ENCODE data around the gene CDC20B.

CDC20B gene, protein sequence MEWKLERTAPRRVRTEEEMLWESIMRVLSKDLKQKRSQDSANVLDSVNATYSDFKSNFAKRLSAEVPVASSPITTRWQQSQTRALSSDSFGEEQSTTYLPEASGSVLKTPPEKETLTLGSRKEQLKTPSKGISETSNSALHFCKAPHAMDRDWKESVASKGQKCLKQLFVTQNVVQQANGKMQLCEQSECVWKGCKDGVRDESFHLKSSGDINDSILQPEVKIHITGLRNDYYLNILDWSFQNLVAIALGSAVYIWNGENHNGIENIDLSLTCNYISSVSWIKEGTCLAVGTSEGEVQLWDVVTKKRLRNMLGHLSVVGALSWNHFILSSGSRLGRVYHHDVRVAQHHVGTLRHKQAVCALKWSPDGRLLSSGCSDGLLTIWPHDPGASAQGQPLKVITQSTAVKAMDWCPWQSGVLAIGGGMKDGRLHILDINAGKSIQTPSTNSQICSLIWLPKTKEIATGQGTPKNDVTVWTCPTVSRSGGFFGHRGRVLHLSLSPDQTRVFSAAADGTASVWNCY

DNA sequence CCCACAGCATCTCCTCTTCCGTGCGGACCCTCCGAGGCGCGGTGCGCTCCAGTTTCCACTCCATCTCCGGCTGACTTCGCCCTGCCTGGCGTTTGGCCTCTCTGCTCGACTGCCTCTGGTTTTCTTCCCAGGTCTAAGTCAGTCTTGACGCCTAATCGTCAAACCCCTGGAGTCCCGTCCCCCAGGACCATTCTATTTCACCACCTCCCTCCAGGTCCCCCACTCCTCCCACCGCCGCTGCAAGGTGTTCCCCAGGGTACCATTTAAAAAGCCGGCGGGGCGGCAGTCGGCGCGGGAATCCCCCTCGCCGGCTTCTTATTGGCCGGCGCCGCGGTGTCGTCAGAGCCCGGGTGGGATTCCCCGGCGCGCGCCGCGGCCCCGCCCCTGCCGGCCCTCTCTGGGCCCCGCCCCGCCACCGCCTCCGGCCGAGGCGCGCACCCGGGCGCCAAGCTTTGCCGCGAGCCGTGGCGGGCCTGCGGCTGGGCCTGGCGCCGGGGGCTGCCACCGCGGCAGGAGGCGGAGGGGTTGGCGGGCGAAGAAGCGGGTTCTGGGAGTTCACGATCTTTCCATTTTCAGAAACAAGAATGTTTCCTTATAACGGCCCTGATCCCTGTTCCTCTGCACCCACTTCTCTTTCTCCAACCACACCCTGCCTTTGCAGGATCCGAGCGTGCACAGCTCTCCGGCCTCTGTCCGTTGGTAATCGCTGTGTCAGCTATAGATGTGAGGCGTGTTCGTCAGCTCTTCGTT, at the start of gene CDC20B:
Gene CDC20B, minus strand, starts transcription at position 241 of the 750 bp plus-strand sequence. Its CDS starts 177 bp downstream, at position 64.
- no peak for DNase-seq

DNA sequence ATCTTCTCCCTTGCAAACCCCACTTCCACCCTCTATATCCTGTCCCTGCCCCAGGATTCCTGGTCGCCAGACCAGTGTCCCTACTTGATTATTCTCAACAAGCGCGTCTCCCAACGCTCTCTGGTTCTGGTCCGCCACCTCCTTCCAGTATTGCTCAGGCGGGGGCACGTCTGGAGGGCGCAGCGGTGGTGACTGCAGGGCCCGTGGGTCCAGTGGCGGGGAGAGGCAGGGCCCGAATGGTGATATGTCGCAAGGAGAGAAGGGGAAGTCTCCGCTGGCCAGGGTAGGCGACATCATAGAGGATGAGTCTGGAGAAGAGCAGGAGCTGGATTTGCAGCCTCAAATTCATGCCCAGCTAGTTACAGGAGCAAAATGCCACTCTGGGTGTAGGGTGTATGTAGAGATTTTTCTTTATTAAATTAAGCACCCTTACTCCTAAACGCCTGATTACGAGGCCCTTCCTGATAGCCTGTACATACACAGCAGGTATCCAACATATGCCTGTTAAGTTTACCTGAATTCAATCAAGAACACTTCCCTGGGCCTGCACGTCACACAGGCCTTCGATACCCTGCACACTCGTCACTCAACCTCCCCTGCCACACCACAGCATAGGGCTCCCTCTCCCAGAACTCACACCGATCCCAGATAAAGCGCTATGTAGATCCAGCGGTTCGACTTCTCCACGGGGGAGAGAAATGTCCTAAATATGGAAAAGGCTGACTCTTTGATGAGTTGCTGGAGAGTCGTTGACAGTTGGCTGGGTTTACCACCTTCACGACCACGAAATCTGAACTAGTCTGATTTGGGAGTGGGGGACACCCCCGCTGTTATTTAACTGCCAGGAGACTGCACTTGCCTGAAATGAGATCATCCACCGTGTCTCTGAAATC, 49.4 kb upstream of the CDC20B start:
- no peak for DNase-seq

DNA sequence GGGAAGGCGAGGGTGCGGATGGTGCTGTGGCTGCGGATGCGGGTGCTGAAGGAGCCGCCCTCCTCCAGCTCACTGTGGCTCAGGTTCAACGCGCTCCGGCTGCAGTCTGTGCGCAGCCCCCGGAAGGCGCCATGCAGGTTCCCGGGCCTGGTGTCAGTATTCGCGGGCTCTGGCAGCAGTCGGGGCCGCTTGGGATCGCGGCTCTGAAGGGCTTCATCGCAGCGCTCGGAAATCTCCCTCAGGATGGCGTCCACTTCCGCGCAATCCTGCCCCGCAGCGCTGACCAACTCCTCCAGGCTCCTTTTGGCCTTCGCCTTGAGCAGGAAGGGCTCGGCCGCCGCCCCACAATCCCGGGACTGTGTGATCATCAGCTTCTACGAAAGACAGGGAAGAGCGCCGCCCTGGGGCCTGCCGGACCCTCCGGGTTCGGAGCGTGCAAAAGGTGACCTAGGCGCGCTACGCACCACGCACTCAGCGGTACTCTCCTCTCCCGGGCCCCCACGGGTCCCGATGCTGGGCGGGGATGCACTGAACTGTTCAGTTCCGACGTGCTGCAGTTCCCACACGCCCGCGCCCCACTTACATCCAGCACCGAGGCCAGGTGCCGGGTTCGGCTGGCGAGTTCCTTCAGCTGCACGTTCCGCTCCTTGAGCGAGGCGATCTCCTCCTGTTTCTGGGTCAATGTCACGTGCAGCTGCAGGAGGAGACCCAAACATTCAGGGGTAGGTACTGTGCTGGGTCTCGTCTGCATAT, 47.6 kb upstream of the CDC20B start:
- DNase-seq: no peak

DNA sequence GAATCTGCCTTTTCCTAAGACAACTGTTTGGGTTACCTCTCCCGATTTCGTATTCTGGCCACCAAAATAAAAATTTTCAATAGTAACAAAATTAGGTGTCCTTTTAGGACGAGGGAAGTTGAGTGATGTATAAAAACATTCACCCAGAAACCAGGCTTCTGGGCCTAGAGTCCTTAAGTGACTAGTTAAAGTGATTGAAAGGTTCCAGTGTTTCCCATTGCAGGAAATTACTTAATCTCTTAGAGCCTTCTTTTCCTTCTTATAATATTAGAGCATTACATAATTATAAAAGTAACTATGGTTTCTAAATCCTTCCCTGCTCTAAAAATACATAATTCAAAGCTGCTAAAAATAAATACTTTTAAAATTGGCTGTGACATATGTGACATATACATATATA, 46.8 kb upstream of the CDC20B start:
- DNase-seq: no peak

DNA sequence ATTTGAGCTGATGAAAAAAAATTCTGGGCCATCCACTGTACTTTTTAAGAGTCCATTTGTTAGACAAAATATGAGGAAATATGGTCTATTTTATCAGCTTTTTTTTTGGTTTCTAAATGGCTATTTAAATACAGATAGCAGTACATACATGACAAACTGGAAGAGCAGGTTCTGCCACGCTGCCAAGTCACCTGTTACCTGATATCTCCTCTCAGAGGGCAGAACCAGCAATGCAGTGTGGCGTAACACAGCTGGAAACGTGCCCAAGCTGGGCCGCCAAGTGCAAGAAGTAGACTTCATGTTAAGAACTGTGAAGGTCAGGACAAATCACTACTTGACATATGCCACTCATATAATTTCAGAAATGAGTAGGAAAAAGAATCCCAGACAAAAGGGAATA, 46.0 kb upstream of the CDC20B start:
- no peak for DNase-seq

DNA sequence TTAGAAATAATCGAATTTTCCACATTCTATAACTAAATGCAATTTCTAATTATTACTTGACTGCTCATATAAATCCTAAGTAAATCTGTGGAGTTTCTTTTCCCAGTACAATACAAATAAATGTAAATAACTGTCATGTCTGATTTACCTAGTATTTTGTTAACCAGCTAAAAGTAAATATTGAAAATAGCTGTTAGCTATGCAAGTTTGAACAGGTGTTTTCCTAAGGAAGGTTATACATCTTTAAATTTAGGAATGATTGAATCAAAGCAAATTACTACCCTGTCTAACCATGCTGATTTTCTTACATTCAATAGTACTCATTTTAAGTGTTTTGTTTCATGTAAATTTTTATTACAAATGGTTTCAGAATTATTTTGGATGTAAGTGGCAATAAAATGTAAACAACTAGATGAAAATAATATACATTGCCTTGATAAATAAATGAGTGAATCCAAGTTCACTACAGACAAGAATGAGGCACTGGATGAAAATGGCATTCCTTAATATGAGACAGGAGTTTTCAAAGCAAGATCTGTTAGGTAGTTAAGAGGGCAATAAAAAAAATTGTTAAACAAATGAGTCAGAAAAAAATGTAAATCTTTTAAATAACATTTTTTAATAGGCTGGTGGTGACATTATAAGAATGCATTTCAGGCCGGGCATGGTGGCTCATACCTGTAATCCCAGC, 38.4 kb upstream of the CDC20B start:
- no peak for DNase-seq

DNA sequence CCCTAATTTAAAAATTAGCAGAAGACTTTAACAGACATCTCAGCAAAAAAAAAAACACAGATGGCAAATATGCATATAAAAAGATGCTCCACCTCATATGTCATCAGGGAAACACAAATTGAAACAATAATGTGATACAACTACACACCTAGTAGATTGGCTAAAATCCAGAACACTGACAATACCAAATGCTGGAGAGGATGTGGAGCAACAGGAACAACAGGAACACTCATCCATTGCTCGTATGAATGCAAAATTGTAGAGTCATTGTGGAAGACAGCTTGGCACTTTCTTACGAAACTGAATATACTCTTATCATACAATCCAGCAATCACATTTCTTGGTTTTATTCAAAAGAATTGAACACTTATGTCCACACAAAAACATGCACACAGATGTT, 32.0 kb upstream of the CDC20B start:
- no peak for DNase-seq

DNA sequence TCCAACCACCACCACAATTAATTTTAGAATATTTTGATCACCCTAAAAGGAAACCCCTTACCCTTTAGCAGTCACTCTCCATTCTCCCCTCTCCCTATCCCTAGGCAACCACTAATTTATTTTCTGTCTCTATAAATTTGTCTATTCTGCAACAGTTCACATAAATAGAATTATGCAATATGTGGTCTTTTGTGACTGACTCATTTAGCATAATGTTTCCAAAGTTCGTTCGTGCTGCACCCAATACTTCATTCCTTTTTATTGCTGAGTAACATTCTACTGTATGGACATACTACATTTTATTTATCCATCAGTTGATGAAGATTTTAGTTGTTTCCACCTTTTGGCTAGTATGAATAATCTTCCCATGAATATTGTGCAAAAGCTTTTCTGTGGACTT, 18.2 kb upstream of the CDC20B start:
- DNase-seq: no peak

DNA sequence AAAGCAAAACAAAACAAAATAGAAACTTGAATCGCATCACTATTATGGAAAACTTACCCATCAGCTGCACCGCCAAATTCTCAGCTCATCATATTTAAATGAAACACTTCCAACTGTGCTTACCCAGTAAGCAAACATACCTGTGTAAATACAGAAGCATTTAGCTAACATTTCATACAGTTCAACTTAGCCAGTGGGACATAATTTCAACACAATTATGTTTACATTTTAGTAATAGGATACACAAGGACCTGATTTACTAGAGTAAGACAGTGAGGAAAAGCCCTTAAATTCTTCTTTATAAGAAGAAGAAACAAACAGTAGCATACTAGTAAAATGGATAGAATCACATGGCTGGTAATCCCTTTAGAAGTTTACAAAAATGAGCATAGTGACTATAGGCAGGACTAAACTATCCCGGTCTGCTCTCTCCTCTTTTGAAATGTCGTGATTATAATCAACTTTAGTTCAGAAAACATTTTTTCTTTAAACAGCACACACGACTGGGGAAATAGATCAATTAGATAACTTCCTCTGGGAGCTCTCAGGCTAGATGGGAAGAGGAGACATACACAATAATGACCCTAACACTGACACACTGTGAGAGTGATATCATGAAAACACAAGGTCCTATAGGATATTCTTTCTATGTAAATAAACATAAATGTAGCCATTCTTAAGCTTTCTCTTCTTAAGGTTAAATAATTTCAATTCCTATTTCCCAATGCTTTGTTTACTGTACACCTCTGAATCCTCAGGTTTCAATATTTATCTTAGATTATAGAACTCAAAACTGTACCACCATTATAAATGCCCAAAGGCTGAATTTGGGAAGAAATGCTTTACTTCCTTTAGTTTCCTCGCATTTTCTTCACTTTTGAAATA, 15.9 kb upstream of the CDC20B start:
- peak; percentile 51 for DNase-seq

DNA sequence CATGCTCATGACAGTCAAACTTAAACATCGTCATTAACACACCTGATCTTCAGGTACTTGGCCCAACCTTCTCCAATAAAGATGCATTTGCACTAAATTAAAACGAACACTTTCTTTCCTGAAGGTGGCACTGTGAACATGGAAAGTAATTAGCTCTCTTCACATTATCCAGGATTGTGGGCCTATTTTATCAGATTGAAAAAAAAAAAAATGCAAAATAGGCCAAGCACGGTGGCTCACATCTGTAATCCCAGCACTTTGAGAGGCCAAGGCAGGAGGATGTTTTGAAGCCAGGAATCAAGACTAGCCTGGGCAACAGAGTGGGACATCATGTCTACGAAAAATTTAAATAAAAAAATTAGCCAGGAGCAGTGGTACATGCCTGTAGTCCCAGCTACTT, 14.4 kb upstream of the CDC20B start:
- peak; percentile 0 for DNase-seq

DNA sequence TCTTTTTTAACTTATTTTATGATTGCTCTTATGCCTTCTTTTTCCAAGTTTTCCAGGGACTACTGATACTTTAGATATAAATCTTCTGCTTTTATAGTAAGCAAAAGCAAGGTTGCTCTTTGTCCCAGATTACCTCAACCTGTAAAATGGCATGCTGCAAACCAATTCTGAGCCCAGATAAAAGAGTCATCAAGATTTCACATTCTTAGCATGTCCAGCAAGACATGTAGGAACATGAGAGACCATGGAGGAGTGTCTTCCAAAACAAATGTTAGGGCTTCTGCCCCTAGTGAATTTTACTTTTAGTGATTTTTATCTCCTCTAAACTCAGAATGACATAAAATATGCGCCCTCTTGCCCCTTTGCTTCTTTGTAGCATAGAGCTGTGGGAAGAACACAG, 7.0 kb upstream of the CDC20B start:
- no peak for DNase-seq

DNA sequence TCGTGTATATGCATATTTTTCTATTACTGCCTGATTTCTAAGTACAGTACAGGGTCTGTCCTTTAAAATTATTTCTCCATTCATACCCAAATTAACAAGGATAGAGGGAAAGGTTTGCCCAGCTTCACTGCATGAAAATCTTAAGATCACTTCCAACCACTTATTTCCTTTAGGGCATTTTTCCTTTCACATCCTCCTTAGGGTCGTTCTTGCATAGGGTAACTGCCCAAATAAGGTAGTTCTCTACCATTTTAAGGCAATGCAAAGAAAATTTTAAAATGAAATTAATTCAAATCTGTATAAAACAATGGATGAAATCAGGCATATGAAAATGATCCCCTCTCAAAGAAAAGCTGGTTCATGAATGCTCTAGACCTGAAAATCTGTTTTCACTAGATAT, 4.1 kb upstream of the CDC20B start:
- DNase-seq: no peak

DNA sequence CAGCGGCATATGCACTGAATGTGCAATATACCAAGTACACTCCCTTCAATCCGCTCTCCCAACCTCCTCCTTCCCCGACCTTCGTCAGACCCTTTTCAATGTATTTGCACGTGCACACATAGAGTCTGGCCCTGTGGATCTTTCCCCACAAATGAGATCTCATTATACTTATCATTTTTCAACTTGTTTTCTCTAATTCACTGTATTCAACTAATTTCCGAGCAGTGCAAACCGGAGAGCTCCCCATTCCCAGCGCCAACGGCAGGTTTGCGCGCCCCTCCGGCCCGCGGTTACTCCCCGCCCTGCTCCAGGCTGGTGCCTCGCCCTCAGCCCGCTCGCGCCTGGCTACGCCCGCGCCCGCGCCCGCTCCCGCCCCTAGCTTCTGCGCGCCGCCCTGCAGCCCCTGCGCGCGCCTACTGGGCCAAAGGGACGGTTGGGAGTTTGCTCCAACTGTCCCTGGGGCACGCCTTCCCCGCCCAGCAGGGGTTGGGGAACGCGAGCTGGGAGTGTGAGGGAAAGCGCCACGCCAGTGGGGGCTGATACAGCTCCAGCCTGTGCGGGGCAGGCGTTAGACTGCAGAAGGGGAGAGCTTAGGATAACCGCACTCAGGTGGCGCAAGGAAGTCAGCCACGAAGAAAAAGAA, 3.3 kb upstream of the CDC20B start:
- peak; percentile 7 for DNase-seq

DNA sequence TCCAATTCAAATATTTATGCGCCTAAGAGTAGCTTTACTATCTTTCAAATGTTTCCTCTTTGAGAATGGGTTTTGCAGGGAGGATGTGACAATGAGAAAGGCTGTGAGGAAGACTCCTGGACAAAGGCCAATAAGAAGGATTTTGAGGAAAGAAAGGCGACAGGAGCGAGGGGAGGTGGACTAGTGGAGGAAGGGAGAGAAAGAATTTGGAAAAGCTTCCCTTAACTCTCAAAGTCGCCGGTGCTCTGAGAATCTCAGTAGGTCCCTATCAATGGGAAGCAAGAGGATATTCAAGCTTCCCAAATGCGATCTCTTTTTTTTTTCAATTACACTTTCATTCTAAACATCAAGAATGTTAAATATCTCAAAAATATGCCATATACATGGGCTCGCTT, 2.8 kb upstream of the CDC20B start:
- DNase-seq: no peak

DNA sequence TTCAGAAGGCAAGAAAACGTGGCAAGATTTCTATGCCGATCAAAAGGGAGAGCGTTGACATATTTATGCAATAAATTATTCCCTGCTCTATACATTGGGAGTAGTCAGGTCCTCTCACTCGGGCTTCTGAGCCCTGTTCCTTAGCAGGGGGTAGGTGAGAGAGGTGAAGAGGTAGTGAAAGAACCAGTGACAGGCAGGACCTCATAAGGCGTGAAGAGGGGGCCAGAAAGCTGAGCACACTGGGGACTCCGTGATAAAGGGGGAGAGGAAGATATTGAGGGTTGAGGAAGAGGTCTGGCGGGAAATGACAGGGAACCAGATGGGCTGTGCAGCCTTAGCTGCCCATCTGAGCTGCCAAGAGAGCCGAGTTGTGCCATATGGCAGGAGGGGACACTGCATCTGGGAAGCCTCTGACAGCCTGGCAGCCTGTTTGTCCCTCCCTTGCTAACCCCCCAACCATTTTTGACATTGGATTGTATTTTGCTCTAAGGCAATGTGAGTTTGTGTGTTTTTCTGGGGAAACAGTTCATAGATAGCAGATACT, 782 bp upstream of the CDC20B start:
- DNase-seq: no peak

DNA sequence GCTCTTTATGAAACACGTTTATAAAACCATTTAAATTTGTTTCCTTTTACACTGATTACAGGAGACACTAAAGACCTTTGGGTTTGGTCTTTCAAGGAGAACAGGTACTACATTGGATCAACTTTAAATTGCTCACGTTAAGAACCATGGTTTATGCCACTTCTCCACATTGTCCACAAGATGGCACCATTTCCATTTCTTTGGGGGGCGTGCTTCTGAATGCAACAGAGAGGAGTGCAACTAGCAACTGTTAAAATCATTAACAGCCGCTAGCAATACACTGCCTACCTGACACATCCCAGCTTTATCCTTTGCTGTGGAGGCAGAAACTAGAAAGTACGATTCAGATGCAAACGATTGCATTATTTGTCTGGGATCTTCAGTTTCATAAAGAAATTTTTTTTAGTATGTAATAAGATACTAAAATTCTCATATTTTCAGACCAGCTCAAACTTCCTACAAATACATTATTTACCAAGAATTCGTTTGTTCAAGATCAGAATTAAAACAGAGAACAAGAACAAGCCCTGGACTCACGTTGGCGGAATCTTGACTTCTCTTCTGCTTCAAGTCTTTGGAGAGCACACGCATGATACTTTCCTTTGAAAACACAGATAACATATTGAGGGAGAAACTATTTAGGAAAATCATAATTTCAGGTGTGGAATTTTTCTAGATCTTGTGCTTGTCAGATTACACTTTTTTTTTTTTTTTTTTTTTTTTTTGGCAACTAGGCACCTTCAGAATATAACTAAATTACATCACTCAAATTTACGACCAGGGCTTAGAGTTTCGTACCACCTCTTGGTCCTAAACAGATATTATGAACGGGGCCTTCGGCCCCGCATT, 702 bp downstream of the CDC20B start:
- DNase-seq: peak; percentile 20

DNA sequence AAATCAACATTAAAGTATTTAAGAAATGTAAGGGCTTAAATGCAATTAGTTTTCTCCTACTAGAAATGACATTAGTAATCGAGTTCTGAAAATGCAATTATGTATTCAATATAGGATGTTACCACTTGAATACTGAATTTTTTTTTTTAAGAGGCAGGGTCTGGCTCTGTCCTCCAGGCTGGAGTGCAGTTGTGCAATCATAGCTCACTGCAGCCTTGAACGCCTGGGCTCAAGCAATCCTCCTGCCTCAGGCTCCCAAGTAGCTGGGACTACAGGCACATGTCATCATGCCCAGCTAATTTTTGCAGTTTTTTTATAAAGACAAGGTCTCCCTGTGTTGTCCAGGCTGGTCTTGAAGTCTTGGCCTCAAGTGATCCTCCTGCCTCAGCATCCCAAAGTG, 1.5 kb downstream of the CDC20B start:
- no peak for DNase-seq

DNA sequence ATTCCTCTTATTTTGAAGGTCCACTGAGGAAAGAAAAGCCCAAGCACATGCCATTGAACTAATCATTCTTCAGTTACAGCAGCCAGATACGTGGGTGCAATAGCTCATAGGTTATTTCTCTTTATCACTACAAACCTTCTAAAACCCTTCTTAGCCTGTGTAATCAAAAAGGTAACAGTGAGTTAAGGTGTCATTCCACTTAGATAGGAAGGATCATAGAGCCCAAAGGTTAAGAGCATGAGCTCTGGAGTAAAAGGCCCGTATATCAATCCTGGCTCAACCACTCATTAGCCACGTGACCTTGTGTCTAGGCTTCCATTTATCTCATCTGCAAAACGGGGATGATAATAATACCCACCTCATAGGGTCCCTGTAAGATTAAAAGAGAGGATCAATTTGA, 10.3 kb downstream of the CDC20B start:
- no peak for DNase-seq
